Umbilical cord (tissue), 2 donors: ENCODE data around the gene NCAM1. TPM values are rescaled to one million over a fixed set of nuclear protein-coding genes. Genes with fewer than 3 reads are reported as not detected.
"Not testable (repeated sequence)": the region's sequence is repeated elsewhere in the genome, so short reads cannot be mapped to it uniquely, and the experiment has no call there.

Experiments used
- DNase-seq: peaks from one replicate; pipeline ENCODE4 v3.0.0-alpha.2; 2015; ENCODE audit warnings: low spot score
- total RNA-seq: library from RNA; depleted of rRNA; stranded (reverse); fragments of >200 nt; gene quantifications from one replicate; pipeline ENCODE4 v1.2.3, GENCODE V29; 2014; ENCODE audit warnings: low replicate concordance; ENCODE audit not compliant: insufficient read depth

The NCAM1 gene
- 3.4 TPM for total RNA-seq

- DNase-seq, result peak; percentile 96
Observed at GRCh38 chr11:112961146-112961668, at the start of gene NCAM1. Gene NCAM1, plus strand, starts transcription at chr11:112961420.

- DNase-seq, result no peak
Observed at GRCh38 chr11:112922606-112923005, 38.6 kb upstream of the NCAM1 start.

GRCh38 chr11:112924836-112925235, 36.4 kb upstream of the NCAM1 start:
- not testable (repeated sequence) for DNase-seq

GRCh38 chr11:112925516-112926310, 35.5 kb upstream of the NCAM1 start:
- no peak for DNase-seq

- no peak for DNase-seq
Observed at GRCh38 chr11:112928136-112928535, 33.1 kb upstream of the NCAM1 start.

GRCh38 chr11:112929432-112929831, 31.8 kb upstream of the NCAM1 start:
- no peak for DNase-seq

GRCh38 chr11:112931703-112932102, 29.5 kb upstream of the NCAM1 start:
- no peak for DNase-seq

- DNase-seq, result peak; percentile 33
Observed at GRCh38 chr11:112932593-112932992, 28.6 kb upstream of the NCAM1 start.

GRCh38 chr11:112933970-112934369, 27.2 kb upstream of the NCAM1 start:
- DNase-seq, result no peak

- DNase-seq, result peak; percentile 77
Observed at GRCh38 chr11:112941104-112941503, 20.1 kb upstream of the NCAM1 start.

GRCh38 chr11:112942966-112943643, 18.1 kb upstream of the NCAM1 start:
- DNase-seq, result no peak

GRCh38 chr11:112946866-112947265, 14.4 kb upstream of the NCAM1 start:
- no peak for DNase-seq

- DNase-seq, result peak; percentile 18
Observed at GRCh38 chr11:112949781-112950575, 11.2 kb upstream of the NCAM1 start.

- no peak for DNase-seq
Observed at GRCh38 chr11:112958670-112959069, 2.5 kb upstream of the NCAM1 start.

GRCh38 chr11:112961751-112962578, 745 bp downstream of the NCAM1 start:
- peak; percentile 55 for DNase-seq

- peak; percentile 66 for DNase-seq
Observed at GRCh38 chr11:112962579-112963367, 1.6 kb downstream of the NCAM1 start.

GRCh38 chr11:112963368-112963955, 2.2 kb downstream of the NCAM1 start:
- peak; percentile 17 for DNase-seq

GRCh38 chr11:112965656-112966055, 4.4 kb downstream of the NCAM1 start:
- DNase-seq, result no peak

- DNase-seq, result no peak
Observed at GRCh38 chr11:112966561-112966960, 5.3 kb downstream of the NCAM1 start.

- no peak for DNase-seq
Observed at GRCh38 chr11:112967082-112967481, 5.9 kb downstream of the NCAM1 start.
